Measurements from ENCODE around the gene P2RY6.

- no peak for TF ChIP-seq CTCF (IDR thresholded peaks at IDR 0.05)
- no peak for TF ChIP-seq POLR2A (IDR thresholded peaks at IDR 0.05)
These were observed 35.9 kb upstream of the P2RY6 start for GRCh38 chr11:73236205-73236765.

Data from stomach (tissue), 4 donors.